ENCODE measurements around the gene ECT2. TPM values are rescaled to one million over a fixed set of nuclear protein-coding genes. Genes with fewer than 3 reads are reported as not detected.

Gene ECT2
- total RNA-seq, 2 donors from 2014 or later, result 0.99 to 1.8 TPM

DNA sequence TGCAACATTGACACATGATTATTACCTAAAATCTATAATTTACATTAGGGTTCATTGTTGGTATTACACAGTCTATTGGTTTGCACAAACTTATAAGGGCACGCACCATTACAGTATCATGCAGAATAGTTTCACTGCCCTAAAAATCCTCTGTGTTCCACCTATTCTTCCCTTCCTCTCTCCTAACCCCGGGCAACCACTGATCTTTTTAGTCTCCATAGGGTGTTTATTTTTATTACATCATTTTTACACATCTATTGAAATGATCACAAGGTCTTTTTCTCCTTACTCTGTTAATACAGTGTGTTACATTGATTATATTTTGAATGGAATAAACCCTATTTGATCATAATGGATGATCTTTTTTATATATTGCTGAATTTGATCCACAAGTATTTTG is 15.5 kb upstream of the ECT2 start:
- H3K9me3 ChIP-seq, result no peaks in the 10 kb centered on the region
- no peaks in the 10 kb centered on the region for H3K4me1 ChIP-seq
- ATAC-seq (no peak), DNase-seq (no peak)
- no peaks in the 10 kb centered on the region for H3K36me3 ChIP-seq (replicated peaks in 1 of 2; ENCODE audit: insufficient read depth in 1 of 2, low read depth in 2 of 2)
- WGBS, 2 donors, result 80 to 93% methylated on average over 2 of the region's 2 CpGs
- no peak overlapping the region for H3K27ac ChIP-seq
- intact Hi-C loops (cut with DNase I), result no loop called here
- TF ChIP-seq, protein P1, sequence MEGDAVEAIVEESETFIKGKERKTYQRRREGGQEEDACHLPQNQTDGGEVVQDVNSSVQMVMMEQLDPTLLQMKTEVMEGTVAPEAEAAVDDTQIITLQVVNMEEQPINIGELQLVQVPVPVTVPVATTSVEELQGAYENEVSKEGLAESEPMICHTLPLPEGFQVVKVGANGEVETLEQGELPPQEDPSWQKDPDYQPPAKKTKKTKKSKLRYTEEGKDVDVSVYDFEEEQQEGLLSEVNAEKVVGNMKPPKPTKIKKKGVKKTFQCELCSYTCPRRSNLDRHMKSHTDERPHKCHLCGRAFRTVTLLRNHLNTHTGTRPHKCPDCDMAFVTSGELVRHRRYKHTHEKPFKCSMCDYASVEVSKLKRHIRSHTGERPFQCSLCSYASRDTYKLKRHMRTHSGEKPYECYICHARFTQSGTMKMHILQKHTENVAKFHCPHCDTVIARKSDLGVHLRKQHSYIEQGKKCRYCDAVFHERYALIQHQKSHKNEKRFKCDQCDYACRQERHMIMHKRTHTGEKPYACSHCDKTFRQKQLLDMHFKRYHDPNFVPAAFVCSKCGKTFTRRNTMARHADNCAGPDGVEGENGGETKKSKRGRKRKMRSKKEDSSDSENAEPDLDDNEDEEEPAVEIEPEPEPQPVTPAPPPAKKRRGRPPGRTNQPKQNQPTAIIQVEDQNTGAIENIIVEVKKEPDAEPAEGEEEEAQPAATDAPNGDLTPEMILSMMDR (IDR thresholded peaks at IDR 0.05), result no peak
- TF ChIP-seq POLR2A (IDR thresholded peaks at IDR 0.05), result no peak
- H3K4me3 ChIP-seq, result no peak overlapping the region
- H3K27me3 ChIP-seq, result no peaks in the 10 kb centered on the region

DNA sequence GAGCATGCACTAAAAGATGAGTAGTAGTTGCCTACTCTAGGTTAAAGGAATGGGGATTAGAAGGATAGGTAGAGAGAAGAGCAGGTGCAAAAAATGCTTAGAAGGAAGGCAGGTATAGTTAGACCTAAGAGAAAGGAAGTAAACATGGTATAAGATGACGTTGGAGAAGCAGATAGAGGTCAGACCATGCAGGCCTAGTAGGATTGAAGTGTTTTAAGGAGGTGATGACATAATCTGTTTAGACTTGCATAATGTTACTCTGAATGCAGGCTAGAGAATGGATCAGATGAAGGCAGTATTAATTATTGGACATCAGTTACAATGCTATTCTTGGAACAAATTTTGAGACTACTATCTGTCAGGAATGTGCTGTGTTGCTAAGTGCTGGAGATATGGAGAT is 11.1 kb upstream of the ECT2 start:
- ATAC-seq (no peak), DNase-seq (no peak)
- WGBS, 2 donors, result 26 to 38% methylated on average over 1 of the region's 1 CpG
- no peaks in the 10 kb centered on the region for H3K4me1 ChIP-seq
- H3K4me3 ChIP-seq, result no peak overlapping the region
- TF ChIP-seq POLR2A (IDR thresholded peaks at IDR 0.05), result no peak
- TF ChIP-seq, protein P1 (IDR thresholded peaks at IDR 0.05), result no peak
- intact Hi-C loops (cut with DNase I), result no loop called here
- no peaks in the 10 kb centered on the region for H3K27me3 ChIP-seq
- no peaks in the 10 kb centered on the region for H3K36me3 ChIP-seq (replicated peaks in 1 of 2; ENCODE audit: insufficient read depth in 1 of 2, low read depth in 2 of 2)
- no peaks in the 10 kb centered on the region for H3K9me3 ChIP-seq
- H3K27ac ChIP-seq, result no peak overlapping the region

DNA sequence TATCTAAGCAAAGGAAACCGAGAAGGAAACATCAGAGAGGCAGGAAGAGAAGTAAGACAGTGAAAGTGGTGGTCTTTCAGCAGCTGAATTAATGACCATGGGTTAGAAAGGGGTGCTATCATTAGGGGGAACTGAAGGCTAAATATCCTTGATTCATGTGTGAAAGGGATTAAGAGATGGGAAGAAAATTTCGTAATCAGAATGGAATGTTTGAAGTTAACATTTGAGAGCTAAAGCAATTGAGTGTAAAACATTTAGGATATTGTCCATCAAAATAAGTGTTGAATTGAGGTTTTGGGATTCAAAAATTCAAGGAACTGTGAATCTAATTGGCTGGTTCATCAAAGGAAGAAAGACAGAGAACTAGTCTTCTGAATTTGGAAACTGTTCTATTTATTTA is 4.1 kb upstream of the ECT2 start:
- Histone ChIP-seq H3K4me1 (peaks cover 18% of the 10 kb centered on the region), H3K27me3 (no peaks in the 10 kb centered on the region), H3K27ac (no peak overlapping the region), H3K4me3 (no peak overlapping the region), H3K9me3 (no peaks in the 10 kb centered on the region), H3K36me3 (replicated peaks in 1 of 2; ENCODE audit: insufficient read depth in 1 of 2, low read depth in 2 of 2) (no peaks in the 10 kb centered on the region)
- DNase-seq (no peak), ATAC-seq (no peak)
- TF ChIP-seq, protein P1 (IDR thresholded peaks at IDR 0.05), result no peak
- no peak for TF ChIP-seq POLR2A (IDR thresholded peaks at IDR 0.05)
- WGBS, 2 donors, result 65 to 70% methylated on average over 2 of the region's 2 CpGs
- intact Hi-C loops (cut with DNase I), result no loop called here

DNA sequence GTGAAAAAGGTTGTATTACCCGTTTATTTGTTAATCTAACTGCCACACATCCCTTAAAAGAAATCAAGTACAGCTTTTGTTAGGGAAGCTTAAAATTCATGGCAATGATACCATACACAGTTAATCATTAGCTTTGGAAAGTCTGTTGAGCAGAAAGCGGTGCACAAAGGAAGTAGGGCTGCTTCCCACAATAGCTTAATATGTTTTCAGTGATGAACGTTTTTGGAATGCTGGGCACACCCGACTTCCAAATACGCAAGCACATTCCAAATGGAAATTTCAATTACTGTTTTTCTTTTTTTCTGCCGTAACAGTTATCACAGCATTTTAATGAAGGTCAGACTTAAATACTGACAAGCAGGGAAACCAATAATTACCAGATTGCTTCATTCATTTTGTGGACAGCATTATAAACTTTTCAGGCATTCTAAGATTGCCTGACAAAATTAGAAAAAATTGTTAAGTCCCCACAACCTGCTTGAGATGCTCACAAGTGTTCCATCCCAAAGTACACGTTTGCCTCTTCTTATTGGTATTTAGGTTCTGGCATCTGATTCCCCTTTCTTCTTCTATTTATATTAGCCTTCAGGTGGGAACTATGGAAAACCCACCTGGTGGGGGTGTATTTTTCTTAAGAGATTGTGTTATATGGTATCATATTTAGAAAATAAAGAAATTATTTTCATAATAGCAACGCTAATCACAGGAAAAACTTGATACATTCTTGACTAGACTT is 1.1 kb upstream of the ECT2 start:
- TF ChIP-seq, protein P1 (IDR thresholded peaks at IDR 0.05), result no peak
- peak in 1 of 3 donors; percentile 20 for TF ChIP-seq POLR2A (IDR thresholded peaks at IDR 0.05)

DNA sequence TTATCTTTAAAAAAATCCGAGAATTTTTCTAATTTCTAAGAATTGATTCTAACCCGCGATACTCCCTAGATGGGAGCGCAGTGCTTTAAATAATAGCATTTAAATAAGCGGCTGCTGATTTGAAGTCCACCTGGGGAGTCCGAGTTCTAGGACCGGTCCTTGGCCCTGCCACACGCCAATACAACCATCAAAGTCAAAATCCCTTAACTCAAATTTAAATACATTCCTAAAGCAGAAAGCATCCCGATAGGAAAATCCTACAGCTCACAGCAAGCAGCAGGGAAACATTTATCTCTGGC is 508 bp upstream of the ECT2 start:
- ATAC-seq, result no peak

More for the DNA sequence above, 1.1 kb upstream of the ECT2 start:
- DNase-seq (peak in 3 of 4 donors; percentile 37 to 59 (median 51)), ATAC-seq (peak; percentile 50)
- intact Hi-C loops (cut with DNase I), result no loop called here
- no peak overlapping the region for H3K4me3 ChIP-seq
- H3K36me3 ChIP-seq (replicated peaks in 1 of 2; ENCODE audit: insufficient read depth in 1 of 2, low read depth in 2 of 2), result no peaks in the 10 kb centered on the region
- no peaks in the 10 kb centered on the region for H3K9me3 ChIP-seq
- H3K4me1 ChIP-seq, result peaks cover 22% of the 10 kb centered on the region
- peak overlapping the region; percentile 28 to 86 (median 66) for H3K27ac ChIP-seq
- no peaks in the 10 kb centered on the region for H3K27me3 ChIP-seq
- 16 to 20% methylated on average over 8 of the region's 8 CpGs for WGBS, 2 donors

More for the DNA sequence above, 508 bp upstream of the ECT2 start:
- TF ChIP-seq, protein P1 (IDR thresholded peaks at IDR 0.05), result no peak
- no peak for TF ChIP-seq POLR2A (IDR thresholded peaks at IDR 0.05)
- H3K27me3 ChIP-seq, result no peaks in the 10 kb centered on the region
- H3K36me3 ChIP-seq (replicated peaks in 1 of 2; ENCODE audit: insufficient read depth in 1 of 2, low read depth in 2 of 2), result no peaks in the 10 kb centered on the region
- 10 to 11% methylated on average over 9 of the region's 9 CpGs for WGBS, 2 donors
- intact Hi-C loops (cut with DNase I), result no loop called here
- peaks cover 22% of the 10 kb centered on the region for H3K4me1 ChIP-seq
- H3K4me3 ChIP-seq, result no peak overlapping the region
- peak overlapping the region in 3 of 4 donors; percentile 56 to 86 (median 76) for H3K27ac ChIP-seq
- peak in 1 of 4 donors; percentile 17 for DNase-seq
- no peaks in the 10 kb centered on the region for H3K9me3 ChIP-seq
